GM18498 (cell line): Measurements from ENCODE around the gene PDXK.
A peak's percentile ranks its signal among the peaks of the same experiment; 100 is the strongest.

Experiments used
- ATAC-seq: cut with Tn5 transposase; IDR thresholded peaks from one replicate; pipeline ENCODE4 v1.9.1; 2021; ENCODE audit warnings: mild to moderate bottlenecking, moderate library complexity; ENCODE audit not compliant: unreplicated experiment

Gene PDXK

DNA sequence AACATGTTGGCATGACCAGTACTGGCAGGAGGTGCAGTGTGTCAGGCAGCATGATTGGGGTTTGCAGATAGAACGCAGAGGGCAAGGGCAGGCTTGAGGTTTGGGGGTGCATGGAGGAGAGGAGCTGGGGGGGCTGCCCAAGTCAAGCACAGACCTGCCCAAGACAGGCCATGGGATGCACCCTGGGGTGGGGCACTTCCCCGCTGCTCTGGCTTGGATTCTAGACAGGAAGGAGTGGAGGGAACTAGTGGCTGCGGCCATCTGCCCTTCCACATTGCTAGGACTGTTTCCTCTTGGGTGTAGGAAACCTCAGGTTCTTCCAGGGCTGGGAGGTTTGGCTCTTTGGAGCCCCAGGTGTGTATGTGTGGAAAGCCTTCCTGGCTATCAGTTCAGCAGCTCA is 3.0 kb downstream of the PDXK start:
- no peak for ATAC-seq

DNA sequence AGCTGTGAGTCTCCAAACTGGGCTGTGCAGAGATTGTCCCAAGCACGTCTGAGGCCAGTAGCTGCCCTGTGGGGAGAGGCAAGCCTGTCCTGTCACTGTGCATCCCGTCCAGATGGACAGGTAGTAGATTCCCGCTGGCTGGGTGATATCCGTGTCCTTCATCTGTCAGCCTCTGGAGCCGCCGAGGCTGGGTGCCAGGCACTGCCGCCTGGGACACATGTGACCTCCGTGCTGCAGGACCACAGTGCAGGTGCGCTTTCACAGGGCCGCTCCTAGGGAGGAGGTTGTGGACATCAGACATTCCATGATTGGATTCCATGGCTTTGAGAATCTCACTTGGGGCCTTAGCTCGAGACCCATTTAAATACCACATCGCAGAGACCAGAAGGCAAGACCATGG is 4.7 kb downstream of the PDXK start:
- ATAC-seq: no peak

DNA sequence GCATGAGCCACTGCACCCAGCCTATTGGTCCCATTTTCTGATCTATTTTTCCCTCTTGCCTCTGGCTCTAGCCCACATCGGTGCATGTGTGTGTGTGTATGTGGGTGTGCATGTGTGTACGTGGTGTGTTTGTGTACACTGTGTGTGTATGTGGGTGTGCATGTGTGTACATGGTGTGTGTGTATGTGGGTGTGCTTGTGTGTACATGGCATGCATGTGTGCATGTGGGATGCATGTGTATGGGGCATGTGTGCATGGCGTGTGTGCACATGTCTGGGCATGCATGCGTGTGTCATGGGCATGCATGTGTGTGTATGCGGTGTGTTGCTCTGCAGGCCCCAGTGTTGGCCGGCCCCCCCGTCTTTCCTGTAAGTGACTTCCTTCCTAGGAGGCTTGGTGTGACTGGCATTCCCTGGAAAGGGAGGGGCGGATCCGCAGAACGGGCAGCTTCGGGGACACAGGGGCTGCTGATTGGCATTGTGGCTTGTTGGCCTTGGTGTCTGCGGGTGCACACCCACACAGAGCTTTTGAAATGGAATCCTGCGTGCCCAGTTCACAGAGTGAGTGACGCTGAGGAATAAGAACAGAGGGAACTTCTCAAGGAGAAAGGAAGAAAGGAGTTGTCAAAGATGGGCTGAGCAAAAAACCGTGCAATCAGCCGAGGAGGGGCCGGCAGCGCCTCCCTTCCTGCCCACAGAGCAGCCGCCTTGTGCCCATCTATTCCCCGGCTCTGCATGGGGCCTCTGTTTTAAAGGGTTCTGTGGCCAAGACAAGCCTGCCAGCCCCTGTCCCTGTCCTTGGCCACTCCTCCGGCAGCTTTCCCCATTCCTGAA is 8.0 kb downstream of the PDXK start:
- ATAC-seq: no peak

- no peak for ATAC-seq
These were observed 8.7 kb downstream of the PDXK start for GRCh38 chr21:43727519-43728153.

DNA sequence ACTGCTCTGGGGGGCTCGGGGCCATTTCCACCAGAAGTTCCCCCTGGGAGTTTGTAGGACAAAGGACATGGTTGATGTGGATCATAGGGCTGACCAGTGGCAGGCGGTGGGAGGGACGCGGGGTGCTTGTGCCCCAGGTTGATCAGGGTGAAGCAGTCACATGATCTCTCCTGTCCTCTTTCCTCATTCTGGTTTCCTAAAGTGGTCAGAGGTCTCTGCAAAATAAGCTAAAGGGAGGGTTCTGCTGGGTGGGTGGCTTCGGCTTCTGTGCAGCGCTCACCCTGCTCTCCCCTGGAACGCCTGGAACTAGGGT is 9.2 kb downstream of the PDXK start:
- no peak for ATAC-seq

DNA sequence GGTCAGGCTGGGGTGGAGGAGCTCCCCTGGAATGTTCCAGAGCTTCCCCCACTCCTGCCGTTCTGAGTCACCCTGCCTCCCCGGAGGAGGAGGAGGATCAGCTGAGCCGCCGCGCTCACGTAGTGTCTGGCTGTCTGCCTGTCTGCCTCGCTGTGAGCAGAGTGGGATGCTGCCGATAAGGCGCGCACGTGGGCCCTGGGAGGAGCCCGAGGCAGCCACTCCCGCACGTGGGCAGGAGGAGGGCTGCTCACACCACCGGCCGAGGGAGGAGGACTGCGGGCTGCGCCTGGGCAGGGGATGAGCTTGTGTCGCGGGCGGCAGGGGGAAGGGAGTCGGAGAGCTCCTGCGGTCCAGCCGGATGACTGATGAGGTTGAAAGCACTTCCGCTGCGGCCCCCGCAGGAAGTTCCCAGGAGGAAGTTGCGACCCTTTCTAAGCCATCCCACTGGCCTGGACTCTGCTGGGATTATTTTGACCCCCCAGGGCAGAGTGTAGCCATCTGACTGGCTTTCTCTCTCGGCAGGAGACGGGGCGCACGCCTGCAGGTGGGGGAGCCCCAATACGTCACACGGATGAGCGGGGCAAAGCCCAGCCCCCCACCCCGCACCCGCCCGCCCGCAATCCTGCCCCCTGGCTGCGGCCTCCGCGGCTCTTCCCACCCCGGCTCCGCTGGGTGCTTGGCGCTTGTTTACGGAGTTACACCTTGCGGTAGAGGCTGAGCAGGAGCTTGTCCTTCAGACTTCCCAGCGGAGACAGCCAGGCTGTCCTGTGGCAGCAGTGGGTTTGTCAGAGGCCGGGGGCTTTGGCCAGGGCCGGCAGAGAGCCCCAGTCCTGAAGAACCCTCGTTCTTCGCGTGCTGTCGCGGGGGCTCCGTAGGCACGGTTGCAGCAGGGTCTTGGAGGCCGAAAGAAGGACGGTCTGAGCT is 9.8 kb downstream of the PDXK start:
- peak; percentile 75 for ATAC-seq

- ATAC-seq: no peak
These were observed 12.5 kb downstream of the PDXK start for GRCh38 chr21:43731476-43731875.

- ATAC-seq: no peak
These were observed 13.2 kb downstream of the PDXK start for GRCh38 chr21:43731891-43732711.

DNA sequence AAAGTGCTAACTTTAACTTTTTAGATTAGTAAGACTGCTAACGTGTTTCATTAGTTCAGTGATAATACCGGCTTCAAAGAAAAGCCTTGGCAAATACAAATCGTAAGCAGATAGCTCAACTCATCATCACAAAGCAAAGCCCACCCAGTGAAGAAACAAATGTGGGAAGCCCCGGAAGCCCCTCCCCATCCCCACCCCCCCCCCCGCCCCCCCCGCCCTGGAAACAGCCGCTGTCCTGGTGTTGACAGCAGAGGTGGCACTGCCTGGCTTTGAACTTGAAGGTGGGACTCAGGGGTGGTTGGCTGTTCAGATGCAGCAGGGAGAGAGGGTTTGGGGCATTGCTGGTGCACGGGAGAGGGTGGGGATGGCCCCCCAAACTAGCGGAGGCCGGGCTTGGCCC is 14.1 kb downstream of the PDXK start:
- no peak for ATAC-seq

GRCh38 chr21:43733529-43734071 is 14.7 kb downstream of the PDXK start:
- ATAC-seq: no peak

DNA sequence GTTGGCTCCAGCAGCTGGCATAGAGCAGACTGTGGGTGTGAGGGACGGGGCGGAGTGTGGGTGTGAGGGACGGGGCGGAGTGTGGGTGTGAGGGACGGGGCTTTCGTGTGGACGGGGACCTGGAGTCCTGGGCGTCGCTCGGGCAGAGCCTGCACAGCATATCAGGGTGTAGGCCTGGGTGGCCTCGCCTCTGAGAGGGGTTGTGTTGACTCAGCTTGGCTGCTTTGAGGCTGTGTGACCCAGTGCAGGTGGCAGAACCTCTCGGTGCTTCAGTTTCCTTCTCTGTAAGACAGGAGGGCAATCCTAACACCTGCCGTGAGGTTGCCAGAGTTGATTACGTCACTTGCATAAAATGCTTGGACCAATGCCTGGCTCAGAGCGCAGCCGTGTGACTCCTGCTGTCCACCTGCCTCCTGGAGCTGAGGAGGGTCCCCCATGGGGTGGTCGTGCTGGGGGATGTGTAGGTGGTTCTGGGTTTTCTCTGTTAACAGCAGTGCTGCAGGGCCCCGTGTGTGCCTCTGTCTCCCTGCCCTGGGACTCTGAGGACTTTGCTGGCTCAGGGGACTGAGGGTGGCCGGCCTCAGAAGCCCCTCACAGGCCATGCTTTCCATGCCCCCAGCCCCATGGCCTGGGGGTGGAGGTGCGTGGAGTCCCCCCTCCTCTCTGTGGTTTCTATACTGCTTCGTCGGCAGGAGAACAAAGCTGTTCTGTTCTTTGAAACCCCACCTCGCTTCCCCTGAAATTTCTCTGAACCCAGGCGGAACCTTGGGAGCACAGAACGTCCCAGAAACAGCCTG is 15.4 kb downstream of the PDXK start:
- ATAC-seq: no peak

DNA sequence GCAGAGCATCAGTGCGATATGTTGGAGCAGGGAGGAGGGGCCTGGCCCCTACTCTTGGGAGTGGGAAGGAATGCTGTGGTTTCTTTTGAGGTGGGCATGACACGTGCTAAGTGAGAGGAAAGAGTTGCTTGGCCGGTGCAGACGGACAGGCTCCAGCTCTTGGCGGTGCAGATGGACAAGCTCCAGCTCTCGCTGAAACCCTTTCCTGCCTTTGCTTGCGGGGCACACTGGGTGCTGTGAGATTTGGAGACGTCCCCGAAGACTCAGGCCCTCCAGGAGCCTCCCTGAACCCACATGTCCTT is 15.9 kb downstream of the PDXK start:
- ATAC-seq: no peak

- ATAC-seq: no peak
These were observed 16.5 kb downstream of the PDXK start for GRCh38 chr21:43735236-43736091.

DNA sequence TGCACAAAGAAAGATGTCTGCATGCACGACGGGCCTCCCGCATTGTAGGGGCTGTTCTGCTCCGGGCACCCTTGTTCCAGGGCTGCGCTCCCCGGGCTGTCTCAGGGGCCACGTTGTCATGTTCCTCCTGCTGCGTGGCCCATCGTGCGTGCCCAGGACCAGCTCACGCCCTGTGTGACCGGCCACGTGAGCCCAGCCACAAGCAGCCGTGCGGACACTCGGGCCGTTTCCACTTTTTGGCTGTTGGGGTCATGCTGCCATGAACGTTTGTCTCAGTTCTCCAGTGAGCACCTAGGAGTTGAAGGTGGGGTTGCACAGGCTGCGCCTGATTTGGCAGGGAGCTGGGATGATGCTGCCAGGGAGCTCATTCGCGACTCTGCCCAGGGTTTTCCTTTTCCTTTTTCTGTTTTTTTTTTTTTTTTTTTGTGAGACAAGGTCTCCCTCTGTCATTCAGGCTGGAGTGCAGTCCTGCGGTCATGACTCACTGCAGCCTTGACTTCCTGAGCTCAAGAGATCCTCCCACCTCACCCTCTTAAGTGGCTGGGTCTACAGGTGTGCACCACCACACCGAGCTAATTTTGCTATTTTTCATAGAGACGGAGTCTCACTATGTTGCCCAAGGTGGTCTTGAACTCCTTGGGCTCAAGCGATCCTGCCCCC is 17.4 kb downstream of the PDXK start:
- ATAC-seq: no peak

- ATAC-seq: no peak
These were observed 18.4 kb downstream of the PDXK start for GRCh38 chr21:43737158-43737950.

- no peak for ATAC-seq
These were observed 20.9 kb downstream of the PDXK start for GRCh38 chr21:43739621-43740435.
